Hepatocyte (in vitro differentiated cells): ENCODE data around the gene CDC6. TPM values are rescaled to one million over a fixed set of nuclear protein-coding genes. Genes with fewer than 3 reads are reported as not detected.

Experiments used
- DNase-seq: peaks from one replicate; pipeline ENCODE4 v3.0.0-alpha.2; 2016; ENCODE audit warnings: low spot score
- H2AFZ ChIP-seq: fragments of 200-600 bp; sonication (generic); 2 replicates; pipeline ENCODE4 v1.6.0; 2016; ENCODE audit warnings: antibody characterized with exemption, mild to moderate bottlenecking
- H3K27ac ChIP-seq: fragments of 200-600 bp; sonication (generic); 2 replicates; pipeline ENCODE4 v1.5.1; 2016; ENCODE audit warnings: mild to moderate bottlenecking
- H3K27me3 ChIP-seq: fragments of 200-600 bp; sonication (generic); 2 replicates; pipeline ENCODE4 v1.6.1; 2016
- H3K36me3 ChIP-seq: fragments of 200-600 bp; sonication (generic); replicated peaks from 2 replicates; pipeline ENCODE4 v1.5.1; 2016; ENCODE audit warnings: low read depth; ENCODE audit not compliant: insufficient read depth
- H3K4me1 ChIP-seq: fragments of 200-600 bp; sonication (generic); 2 replicates; pipeline ENCODE4 v1.5.1; 2016; ENCODE audit warnings: mild to moderate bottlenecking, moderate library complexity; ENCODE audit not compliant: insufficient read depth
- H3K4me2 ChIP-seq: fragments of 200-600 bp; sonication (generic); 2 replicates; pipeline ENCODE4 v1.6.0; 2016
- H3K4me3 ChIP-seq: fragments of 200-600 bp; sonication (generic); 2 replicates; pipeline ENCODE4 v1.5.1; 2016; ENCODE audit warnings: mild to moderate bottlenecking
- H3K79me2 ChIP-seq: fragments of 200-600 bp; sonication (generic); 2 replicates; pipeline ENCODE4 v1.6.0; 2017; ENCODE audit warnings: mild to moderate bottlenecking
- H3K9me2 ChIP-seq: fragments of 200-600 bp; sonication (generic); replicated peaks from 2 replicates; pipeline ENCODE4 v1.6.0; 2017; ENCODE audit warnings: mild to moderate bottlenecking; ENCODE audit not compliant: insufficient read depth
- H3K9me3 ChIP-seq: fragments of 200-600 bp; sonication (generic); 2 replicates; pipeline ENCODE4 v1.5.1; 2016; ENCODE audit warnings: low read depth, mild to moderate bottlenecking
- H4K20me1 ChIP-seq: fragments of 200-600 bp; sonication (generic); 2 replicates; pipeline ENCODE4 v1.6.0; 2016; ENCODE audit warnings: mild to moderate bottlenecking; ENCODE audit not compliant: insufficient read depth, poor library complexity, severe bottlenecking
- CTCF ChIP-seq: fragments of 200-600 bp; sonication (generic); IDR thresholded peaks from 2 replicates; pipeline ENCODE4 v1.5.1; 2016; ENCODE audit warnings: antibody characterized with exemption, mild to moderate bottlenecking; ENCODE audit not compliant: poor library complexity
- EZH2 ChIP-seq: fragments of 200-600 bp; sonication (generic); IDR thresholded peaks from 2 replicates; pipeline ENCODE4 v1.6.1; 2016; ENCODE audit warnings: antibody characterized with exemption, mild to moderate bottlenecking, borderline replicate concordance
- EZH2phosphoT487 ChIP-seq: fragments of 200-600 bp; sonication (generic); IDR thresholded peaks from one replicate; pipeline ENCODE4 v1.6.1; 2018; ENCODE audit warnings: antibody characterized with exemption, mild to moderate bottlenecking, low read depth, moderate library complexity; ENCODE audit not compliant: unreplicated experiment, severe bottlenecking
- WGBS: methylation state at CpG from one replicate; pipeline ENCODE4 v1.1.6; 2016; ENCODE audit warnings: low lambda C conversion rate; ENCODE audit errors: missing lambda C conversion rate; 5-methylcytosine and 5-hydroxymethylcytosine counted together
- polyA plus RNA-seq: library from polyadenylated mRNA; unstranded; fragments of >200 nt; fragmentation: Nextera tagmentation; extraction: Ambion mirVana; gene quantifications from 2 replicates; pipeline ENCODE4 v1.2.1, GENCODE V29; 2016
- total RNA-seq: library from RNA; depleted of rRNA; stranded (reverse); fragments of >200 nt; gene quantifications from 2 replicates; pipeline ENCODE4 v1.2.3, GENCODE V29; 2014

Gene CDC6
- total and polyA plus RNA-seq, 2 experiments from 2014 or later: 5.1 to 5.8 TPM

GRCh38 chr17:40327735-40328385 lies 40.2 kb downstream of the CDC6 start:
- H3K9me3 ChIP-seq: no peaks in the 10 kb centered on the region
- no peak for DNase-seq
- H4K20me1 ChIP-seq: peaks cover 49% of the 10 kb centered on the region
- peaks cover 97% of the 10 kb centered on the region for H3K79me2 ChIP-seq
- H2AFZ ChIP-seq: no peak overlapping the region
- H3K4me1 ChIP-seq: peaks cover 76% of the 10 kb centered on the region
- no peaks in the 10 kb centered on the region for H3K36me3 ChIP-seq
- H3K4me2 ChIP-seq: peak overlapping the region; percentile 5
- no peaks in the 10 kb centered on the region for H3K9me2 ChIP-seq
- peak overlapping the region; percentile 57 for H3K27ac ChIP-seq
- TF ChIP-seq CTCF (no peak), EZH2 (no peak), EZH2phosphoT487 (no peak)
- 32% methylated on average over 2 of the region's 3 CpGs for WGBS
- no peak overlapping the region for H3K4me3 ChIP-seq
- no peaks in the 10 kb centered on the region for H3K27me3 ChIP-seq

- H3K4me1 ChIP-seq: peaks cover 71% of the 10 kb centered on the region
- H4K20me1 ChIP-seq: peaks cover 45% of the 10 kb centered on the region
- H3K36me3 ChIP-seq: no peaks in the 10 kb centered on the region
- H3K4me3 ChIP-seq: no peak overlapping the region
- H3K27me3 ChIP-seq: no peaks in the 10 kb centered on the region
- TF ChIP-seq CTCF (no peak), EZH2 (no peak), EZH2phosphoT487 (no peak)
- peak overlapping the region; percentile 5 for H3K4me2 ChIP-seq
- H3K27ac ChIP-seq: peak overlapping the region; percentile 57
- no peak for DNase-seq
- WGBS: 96% methylated on average over 2 of the region's 2 CpGs
- H3K9me3 ChIP-seq: no peaks in the 10 kb centered on the region
- no peak overlapping the region for H2AFZ ChIP-seq
- H3K9me2 ChIP-seq: no peaks in the 10 kb centered on the region
- H3K79me2 ChIP-seq: peaks cover 97% of the 10 kb centered on the region
Observed at GRCh38 chr17:40328386-40328766, 40.7 kb downstream of the CDC6 start.

- no peak overlapping the region for H2AFZ ChIP-seq
- H3K27me3 ChIP-seq: no peaks in the 10 kb centered on the region
- 73% methylated on average over 10 of the region's 11 CpGs for WGBS
- H3K9me3 ChIP-seq: no peaks in the 10 kb centered on the region
- H3K4me3 ChIP-seq: no peak overlapping the region
- H3K79me2 ChIP-seq: peaks cover 97% of the 10 kb centered on the region
- peaks cover 74% of the 10 kb centered on the region for H3K4me1 ChIP-seq
- peaks cover 30% of the 10 kb centered on the region for H4K20me1 ChIP-seq
- H3K9me2 ChIP-seq: no peaks in the 10 kb centered on the region
- H3K27ac ChIP-seq: no peak overlapping the region
- TF ChIP-seq EZH2phosphoT487 (no peak), CTCF (no peak), EZH2 (no peak)
- no peaks in the 10 kb centered on the region for H3K36me3 ChIP-seq
- H3K4me2 ChIP-seq: no peak overlapping the region
- DNase-seq: no peak
Observed at GRCh38 chr17:40329839-40330794, 42.4 kb downstream of the CDC6 start.
